IPS-NIHi7 (cell line): ENCODE data around the gene FADS2.
"Not testable (repeated sequence)": the region's sequence is repeated elsewhere in the genome, so short reads cannot be mapped to it uniquely, and the experiment has no call there.

Experiments
- DNase-seq: peaks from one replicate; pipeline ENCODE4 v3.0.0; 2012; ENCODE audit warnings: mixed read lengths; ENCODE audit errors: extremely low spot score

Gene FADS2

DNA sequence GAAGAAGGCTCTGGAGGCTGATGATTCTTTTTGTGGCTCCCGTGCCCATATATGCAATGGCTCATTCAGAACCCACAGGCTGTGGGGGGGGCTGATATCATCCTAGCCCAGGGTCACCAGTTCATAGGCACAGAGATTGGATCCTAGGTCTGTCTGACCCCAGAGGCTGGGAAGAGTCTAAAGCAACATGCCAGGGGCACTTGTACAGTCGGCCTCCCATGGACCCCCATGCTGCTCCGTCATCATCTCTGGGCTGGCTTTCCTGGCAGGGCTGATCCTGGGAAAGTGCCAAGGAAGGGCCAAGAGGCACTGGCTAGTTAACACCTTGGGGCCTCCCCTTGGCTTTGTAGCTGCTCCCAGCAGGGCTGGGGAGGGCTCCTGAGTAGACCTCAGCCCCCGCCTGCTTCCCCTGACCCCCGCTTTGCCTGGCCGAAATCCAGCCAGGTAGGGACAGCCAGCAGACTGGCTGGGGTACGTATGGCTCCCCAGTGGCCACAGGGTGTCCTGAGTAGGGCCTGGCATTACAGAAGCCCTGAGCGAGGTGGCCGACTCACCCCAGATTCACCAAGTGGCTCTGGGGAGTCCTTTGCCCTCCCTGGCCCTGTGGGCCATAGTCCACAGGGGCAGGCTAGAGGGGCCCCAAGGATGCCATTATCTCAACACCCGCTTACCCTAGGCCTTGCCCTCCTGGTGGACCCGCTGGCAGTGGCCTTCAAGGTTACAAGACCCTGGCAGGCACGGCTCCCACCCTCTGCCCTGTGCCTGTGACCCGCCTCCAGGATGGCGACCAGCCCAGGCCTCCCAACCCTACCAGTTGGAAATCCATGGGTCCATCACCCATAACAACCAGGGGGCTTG is 40.7 kb downstream of the FADS2 start:
- no peak for DNase-seq

DNA sequence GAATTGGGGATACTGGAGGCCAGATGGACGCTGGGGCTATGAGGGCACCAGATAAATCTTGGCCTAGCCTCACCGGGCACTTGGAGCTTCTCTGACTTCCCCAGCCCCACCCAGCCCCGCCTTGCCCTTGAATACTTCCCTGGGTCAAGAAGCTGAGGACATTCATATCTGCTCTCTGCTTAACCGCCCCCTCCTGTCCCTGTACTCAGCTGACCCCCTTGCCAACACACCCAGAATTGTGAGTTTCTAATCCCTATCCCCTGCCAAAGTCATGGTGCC is 41.3 kb downstream of the FADS2 start:
- DNase-seq, result no peak

DNA sequence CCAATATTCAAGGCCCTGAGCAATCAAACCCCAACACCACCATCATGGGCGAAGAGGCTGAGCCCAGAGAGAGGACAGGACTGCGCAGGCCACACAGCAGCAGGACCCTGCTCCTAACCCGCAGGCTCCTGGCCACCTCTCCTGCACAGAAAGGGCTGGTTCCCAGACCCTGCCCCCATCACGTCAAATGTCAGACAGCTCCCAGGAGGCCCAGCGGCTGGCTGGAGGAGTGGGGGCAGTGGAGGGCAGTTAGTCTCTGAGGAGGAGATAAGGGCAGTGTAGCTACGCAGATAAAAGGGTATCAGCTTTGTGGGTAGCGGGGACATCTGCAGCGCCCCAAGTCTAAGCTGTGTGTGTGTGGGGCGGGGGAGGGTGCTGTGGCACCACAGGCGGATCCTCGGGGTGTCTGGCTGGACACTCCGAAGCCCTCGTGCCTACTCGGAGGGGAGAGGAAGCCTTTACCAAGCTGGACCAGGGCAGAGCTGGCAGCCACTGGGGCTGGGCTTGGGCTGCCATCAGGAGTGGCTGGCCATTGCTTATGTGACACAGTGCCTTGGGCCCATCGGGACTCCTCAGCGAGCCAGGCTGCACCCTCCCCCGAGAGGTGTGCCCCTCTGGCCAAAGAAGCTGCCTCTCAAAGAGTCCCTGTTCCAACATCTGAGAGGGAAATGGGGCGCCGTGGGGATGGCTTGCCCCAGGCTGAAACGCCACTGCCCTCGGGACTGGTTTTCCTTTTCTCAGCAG is 41.8 kb downstream of the FADS2 start:
- no peak for DNase-seq

DNA sequence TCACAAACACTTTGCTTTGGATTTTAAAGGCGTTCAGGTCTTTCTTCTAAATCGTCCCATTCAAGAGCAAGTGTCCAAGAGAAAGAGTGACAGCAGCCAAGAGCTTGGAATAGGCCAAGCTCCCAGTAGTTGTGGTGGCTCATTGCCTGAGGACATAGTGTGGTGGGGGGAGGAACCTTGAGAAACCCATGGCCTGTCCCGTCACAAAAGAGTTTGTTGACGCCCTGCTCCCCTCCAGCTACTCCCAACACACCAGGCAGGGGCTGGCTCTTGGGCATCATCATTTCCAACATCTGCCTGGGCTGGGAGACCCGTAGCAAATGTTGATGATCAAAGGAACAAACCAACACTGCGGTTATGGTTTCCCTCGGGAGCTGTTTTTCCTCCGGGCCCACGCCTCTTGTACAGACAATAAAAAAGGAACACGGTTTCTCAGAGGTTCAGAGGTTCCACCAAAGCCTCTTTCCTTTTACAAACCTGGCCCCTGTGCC is 42.5 kb downstream of the FADS2 start:
- no peak for DNase-seq

DNA sequence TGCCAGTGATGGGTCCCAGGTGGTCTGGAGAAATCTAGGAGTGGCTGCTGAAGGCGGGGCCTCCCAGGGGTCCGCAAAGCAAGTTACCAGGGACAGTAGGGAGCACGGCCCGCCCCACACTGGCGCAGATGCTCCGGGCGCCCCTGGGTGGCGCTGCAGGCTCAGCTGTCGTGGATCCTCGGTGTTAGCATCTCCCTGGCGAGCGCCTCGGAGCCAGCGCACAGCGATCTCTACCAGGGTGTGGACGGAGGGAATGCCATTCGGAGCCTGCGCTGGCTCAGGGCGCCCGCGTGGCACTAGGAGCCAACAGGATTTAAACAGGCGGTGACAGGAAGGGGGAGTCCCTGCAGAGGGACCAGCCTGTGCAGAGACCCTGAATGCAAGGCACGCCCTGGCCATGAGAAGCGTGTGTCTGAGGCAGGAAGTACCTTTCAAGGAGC is 43.1 kb downstream of the FADS2 start:
- DNase-seq, result peak; percentile 96

DNA sequence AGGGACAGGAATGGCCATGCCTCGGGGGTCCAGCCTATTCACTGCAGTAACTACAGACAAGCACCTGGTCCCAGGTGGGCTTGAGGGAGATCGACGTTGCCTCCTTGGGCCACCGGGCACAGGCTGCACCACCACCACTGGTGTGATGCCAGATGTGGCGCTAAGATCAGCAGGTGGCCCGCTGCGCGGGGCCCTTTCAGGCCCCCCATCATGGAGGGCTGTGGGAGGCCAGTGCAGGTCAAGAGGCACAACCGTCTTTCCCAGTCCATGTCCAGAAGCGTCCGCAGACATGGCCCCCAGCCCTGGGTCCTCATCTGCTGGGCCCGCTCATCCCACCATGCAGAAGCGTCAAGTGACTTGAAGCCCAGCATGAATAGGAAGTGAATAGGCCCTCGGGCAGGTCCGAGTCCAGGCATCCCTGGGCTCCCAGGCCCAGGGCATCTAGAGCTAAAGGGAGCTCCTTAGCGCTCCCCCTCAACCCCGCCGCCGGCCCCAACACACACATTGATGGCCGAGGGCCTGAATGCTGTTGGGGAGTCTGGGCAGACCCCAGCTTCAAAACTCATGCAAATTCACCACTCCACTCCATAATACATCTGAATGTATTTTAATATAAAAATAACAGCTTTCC is 45.0 kb downstream of the FADS2 start:
- no peak for DNase-seq

DNA sequence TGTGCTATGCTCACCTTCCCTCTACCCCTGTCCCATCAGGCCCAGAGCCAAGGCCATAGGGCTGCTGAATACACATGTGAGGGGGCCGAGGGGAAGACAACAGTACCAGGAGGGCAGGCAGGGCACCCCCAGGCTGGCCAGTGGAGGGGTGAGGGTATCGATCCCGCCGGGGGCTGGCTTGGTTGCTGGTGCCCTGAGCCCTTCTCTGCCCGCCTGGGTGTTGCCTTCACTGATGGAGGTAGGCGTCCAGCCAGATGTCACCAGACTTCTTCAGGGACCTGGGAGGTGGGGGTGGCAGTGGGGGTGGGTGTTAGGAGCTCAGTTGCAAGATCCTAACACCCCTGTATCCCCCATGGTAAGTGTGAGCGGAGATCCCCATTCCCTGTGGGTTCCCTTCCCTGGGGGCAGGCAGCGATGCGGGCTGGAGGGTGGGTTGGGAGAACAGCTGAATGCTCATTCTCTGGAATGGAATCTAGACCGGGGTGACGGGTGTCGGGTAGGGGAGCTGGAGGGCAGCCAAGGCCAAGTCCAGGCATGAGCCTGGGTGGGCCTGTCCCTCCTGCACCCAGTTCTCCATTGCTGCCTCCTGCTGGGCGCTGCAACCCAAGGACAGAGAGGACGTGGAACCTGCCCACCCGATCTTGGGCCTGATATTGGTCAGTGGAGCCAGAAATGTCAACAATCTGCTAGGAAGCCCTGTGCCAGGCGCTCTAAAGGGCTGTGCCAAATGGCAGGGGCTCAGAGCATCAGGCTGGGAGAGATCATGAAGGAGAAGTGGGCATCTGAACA is 45.7 kb downstream of the FADS2 start:
- DNase-seq, result no peak

DNA sequence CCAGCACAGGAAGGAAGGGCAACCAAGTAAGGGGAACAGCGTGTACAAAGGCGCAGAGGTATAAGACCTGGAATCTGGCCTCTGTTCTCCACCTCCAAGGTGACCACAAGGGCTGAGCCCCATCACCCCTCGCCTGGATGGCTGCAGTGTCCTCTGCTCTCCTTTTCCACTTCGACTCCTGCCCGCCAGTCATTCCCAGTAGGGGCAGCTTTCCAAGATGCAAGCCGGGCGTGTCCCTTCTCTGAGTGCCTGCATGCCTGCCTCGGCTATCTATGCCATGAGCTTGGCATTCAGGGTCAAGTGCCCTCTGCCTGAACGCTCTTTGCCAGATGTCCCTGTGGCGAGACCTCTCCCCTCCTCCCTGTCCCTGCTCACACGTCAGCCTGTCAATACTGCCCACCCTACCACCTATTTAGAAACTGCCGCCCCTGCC is 46.3 kb downstream of the FADS2 start:
- DNase-seq, result no peak

DNA sequence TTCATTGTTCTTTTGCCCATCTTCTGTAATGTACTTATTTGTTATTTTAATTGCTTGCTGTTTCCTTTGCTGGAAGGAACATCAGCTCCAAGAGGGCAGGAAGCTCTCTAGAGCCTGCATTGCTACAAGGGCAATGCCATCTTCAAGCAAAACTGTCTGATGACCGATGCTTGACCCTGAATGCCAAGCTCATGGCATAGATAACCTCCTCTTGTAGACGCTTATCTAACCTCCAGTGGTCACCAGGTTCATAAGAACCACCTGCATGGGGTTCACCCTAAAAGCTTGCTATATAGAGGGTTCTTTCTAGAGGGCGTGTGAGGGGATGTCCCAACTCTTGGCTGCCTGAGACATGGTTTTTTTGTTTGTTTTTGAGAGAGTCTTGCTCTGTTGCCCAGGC is 46.8 kb downstream of the FADS2 start:
- no peak for DNase-seq

DNA sequence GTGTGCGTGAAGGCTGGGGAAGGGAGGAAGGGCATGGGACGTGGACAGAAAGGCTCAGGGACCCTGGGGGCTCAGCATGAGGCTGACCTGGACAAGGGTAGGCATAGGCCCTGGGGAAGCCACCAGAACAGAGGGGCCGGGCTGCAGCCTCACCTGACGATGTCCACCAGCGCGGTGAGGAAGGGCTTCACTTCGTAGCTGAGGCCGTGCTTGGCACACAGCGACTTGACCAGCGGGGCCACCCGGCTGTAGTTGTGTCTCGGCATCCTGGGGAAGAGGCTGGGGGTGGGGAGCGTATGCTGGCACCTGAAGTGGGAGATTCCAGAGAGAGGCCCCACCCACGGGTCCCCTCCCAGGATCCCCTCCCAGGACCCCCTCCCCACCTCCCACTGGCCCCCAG is 47.6 kb downstream of the FADS2 start:
- DNase-seq, result no peak

DNA sequence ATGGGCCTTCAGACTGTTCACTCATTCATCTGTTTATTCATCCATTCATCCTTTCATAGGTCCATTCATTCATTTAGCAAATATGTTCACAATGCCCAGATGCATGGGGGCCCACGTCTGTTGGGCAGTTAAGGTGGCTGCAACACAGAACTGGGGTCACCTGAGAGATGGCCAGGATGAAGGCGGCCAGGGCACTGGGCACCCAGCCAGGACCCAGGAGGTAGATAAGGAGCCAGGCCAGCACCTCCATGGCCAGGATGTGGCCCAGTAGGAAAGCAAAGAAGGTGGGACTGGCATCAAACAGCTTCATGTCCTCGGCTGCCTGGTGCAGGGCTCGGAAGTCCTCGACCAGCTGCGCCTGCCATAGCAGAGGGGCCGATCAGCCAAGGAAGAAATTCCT is 51.1 kb downstream of the FADS2 start:
- DNase-seq, result no peak

DNA sequence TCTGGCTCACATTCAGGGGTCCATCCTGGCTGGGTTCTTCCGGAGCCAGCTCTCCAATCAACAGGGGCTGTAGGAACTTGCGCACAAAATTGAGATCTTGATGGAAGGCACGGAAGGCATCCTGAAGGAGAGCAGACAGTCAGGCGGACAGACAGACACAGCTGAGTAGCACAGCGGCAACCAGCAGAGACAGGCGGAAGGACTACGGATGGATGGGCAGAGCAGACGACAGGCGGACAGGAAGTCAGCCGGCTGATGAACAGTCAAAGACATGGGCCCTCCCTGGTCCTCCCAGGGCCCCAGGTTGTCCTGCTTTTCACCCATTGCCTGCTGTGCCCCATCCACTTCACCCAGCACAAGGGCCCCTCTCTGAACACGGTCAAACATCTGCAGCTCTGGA is 51.9 kb downstream of the FADS2 start:
- DNase-seq, result no peak

DNA sequence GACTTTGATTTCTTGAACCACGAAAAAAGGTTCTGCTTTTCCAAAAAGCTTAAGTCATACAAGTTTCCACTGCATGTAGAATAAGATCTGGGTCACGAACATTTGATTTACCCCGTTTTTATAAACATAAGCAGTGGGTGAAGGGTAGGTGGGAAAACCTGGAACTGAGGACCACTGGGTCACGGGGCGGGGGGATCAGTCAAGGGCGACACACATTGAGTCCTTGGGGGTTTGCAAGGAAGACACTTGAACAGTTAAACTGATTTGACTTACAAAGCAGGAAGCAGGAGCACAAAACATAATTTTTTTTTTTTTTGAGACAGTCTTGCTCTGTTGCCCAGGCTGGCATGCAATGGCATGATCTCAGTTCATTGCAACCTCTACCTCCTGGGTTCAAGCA is 52.4 kb downstream of the FADS2 start:
- no peak for DNase-seq

DNA sequence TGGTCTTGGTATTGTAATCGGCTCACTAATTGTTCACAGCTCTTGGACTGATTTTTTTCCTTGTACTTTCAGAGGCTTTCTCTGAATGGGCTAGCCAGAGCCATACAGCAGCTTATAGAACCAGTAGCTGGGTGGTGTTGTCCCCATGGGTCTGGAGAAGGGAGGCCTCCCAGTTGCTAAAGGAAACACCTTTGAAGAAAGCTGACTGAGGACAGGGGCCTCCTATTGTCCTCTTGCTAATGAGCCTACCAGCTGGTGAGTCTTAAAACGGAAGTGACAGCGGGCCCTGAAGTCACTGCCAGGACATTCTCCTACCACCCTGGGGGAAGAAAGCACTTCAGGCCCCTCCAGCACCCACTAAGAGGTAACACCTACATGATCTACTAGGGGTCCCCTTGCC is 53.3 kb downstream of the FADS2 start:
- peak; percentile 60 for DNase-seq

DNA sequence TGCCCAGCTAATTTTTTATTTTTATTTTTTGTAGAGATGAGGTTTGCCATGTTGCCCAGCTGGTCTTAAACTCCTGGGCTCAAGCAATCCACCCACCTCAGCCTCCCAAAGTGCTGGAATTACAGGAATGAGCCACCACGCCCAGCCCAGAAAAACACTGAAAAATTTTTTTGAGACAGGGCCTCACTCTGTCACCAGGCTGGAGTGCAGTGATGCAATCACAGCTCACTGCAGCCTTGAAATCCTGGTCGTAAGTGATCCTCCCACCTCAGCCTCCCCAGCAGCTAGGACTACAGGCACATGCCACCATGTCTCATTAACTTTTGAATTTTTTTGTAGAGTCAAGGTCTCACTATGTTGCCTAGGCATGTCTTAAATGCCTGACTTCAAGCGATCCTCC is 54.2 kb downstream of the FADS2 start:
- DNase-seq, result not testable (repeated sequence)

DNA sequence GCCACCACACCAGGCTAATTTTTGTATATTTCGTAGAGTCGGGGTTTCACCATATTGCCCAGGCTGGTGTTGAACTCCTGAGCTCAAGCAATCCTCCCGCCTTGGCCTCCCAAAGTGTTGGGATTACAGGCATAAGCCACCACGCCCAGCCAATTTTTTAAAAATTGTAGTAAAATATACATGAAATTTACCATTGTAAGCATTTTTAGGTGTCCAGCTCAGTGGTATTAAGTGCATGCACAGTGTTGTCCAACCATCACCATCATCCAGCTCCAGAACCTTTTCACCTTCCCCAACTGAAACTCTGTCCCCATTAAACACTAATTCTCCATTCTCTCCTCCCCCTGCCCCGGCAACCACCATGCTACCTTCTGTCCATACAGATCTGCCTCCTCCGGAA is 54.8 kb downstream of the FADS2 start:
- no peak for DNase-seq

DNA sequence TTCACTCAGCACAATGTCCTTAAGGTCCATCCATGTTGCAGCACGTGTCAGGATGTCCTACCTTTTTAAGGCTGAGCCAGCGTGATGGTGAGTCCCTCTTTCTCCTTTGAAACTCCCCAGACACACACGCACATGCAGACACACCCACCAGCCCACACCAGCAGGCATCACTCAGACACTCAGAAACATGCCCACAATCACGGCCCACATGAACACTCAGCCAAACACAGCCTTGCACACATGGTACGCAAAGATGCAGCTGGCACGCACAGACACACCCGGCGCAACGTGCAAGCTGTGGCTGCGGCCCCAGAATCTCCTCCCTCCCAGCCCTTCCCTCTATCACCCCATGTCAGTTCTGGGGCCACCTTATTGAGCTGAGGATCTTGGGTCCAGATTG is 55.2 kb downstream of the FADS2 start:
- DNase-seq, result no peak

DNA sequence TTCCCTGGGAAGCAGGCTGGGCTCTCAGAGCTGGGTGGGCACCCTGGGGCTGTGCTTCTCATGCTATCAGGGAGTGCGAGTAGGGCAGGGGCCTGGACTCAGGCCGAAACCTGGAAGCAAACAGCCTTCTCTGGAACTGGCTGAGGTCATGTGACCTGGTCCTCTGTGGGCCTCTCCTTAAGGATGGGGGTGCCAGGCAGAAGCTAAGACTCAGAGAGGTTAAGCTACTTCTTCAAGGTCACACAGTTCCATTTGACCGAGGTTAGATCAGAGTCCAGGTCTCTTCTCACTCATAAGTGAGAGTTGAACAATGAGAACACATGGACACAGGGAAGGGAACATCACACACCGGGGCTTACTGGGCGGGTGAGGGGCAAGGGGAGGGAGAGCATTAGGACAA is 55.8 kb downstream of the FADS2 start:
- DNase-seq, result no peak

DNA sequence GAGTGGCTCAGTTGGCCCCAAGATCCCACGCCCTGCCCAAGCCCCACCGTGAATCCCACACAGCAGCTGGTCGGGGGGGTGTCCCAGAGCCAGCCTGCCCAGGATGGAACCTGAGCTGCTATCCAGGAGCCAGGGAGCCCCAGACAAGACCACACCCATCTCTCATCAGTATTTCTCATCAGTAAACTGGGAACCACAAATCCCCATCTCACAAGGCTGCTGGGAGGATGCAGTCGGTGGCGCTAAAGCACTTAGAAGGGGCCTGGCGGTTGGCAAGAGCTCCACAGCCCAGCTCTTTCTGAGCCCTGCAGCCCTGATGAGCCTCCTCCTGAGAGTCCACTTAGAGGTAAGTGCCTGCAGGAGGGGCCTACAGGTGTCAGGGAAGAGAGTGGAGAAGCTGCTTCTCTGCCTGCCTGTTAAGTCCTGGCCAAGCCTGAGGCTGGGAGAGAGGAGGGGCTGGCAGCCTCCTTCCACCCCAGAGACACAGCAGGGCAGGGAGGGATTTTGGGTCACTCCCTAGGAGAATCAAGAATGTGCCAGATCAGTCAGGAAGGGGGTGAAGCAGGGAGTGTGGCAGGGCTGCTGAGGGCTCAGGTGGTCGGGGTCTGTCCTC is 57.2 kb downstream of the FADS2 start:
- DNase-seq, result no peak

DNA sequence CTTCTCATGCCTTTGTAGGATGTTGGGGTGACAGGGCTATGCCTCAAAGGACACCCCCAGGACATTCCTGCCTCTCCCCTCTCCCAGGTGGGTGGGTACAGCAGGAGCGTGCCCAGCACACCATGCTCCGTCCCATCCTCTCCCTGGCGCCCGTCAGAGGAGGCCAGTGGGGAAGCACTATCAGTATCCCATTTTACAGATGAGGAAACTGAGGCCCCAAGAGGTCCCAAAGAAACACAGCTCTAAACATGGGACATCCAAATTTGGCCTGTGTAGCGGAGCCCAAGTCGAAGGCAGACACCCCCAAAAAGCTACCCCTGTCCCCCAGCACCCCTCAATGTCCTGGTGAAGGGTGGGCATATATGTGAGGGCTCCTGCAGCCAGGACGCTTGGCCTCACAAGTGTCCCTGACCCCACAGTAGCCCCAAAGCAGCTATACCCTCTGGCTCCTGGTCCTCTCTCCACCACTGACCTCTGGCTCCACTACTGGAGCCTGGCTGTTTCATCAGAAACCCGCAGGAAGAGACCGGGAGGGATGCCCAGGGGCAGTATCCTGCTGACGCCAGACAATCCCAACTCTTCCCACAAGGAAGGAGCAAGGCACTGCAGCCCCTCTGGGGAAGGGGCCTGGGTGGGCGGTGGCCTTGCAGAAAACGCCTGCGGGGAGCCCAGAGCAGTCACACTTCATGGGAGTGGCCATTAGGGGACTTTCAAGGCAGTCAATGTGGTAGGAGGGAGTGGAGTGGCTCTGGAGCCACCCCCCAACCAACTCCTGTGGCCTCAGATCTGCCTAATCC is 57.9 kb downstream of the FADS2 start:
- no peak for DNase-seq

DNA sequence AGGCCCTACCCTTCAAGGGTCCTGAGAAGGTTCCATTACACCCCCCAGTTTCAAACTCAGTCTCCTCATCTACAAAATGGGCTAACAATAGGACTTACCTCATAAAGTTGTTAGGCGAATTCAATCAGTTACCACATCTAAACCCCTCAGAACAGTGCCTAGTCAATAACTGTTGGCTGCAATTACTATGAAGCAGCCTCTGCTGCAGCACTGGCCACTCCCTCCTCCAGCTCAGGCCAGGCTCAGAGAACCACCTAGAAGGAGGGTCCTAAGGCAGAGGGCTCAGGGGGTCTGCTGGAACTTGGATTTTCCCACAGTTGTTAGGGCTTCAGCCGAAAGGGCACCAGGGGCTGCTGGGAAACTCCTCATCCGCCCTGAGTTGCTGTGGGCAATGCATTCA is 58.5 kb downstream of the FADS2 start:
- DNase-seq, result no peak
